ENCODE data around the gene ATP2B2. TPM values are rescaled to one million over a fixed set of nuclear protein-coding genes. Genes with fewer than 3 reads are reported as not detected.
A peak's percentile ranks its signal among the peaks of the same experiment; 100 is the strongest.
"Not testable (repeated sequence)": the region's sequence is repeated elsewhere in the genome, so short reads cannot be mapped to it uniquely, and the experiment has no call there.

Gene ATP2B2
- polyA plus RNA-seq, 2 of the 4 experiments (the other 2 are of a cell fraction) = 0.03 to 0.04 TPM

DNA sequence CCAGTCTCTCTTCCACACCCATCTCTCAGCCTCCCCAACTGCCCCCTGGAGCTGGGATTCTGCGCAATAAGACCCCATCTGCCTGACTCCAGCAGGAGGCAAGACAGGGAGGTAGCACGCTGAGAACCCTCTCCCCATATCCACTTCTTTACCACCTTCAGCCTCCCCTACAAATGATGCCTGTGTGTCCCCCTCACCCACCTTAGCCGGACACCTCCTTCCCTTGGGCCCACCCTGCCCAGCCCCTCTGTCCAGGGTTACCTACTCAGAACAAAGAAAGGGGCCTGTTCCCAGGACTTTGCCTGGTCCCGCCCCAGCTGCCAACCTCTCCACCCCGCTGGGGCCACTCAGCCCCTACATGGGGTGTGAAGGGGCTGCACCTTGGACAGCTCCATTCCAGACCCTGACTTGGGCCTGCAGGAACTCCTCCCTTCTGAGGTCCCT is 40.8 kb upstream of the ATP2B2 start:
- no peak for ATAC-seq
- ChIA-PET POLR2A (no interaction called here), CTCF (interaction anchor here (0.6 kb wide), 1 partner anchor 140 kb away, joined by 4 read pairs; no protein-coding TSS in a partner anchor)

DNA sequence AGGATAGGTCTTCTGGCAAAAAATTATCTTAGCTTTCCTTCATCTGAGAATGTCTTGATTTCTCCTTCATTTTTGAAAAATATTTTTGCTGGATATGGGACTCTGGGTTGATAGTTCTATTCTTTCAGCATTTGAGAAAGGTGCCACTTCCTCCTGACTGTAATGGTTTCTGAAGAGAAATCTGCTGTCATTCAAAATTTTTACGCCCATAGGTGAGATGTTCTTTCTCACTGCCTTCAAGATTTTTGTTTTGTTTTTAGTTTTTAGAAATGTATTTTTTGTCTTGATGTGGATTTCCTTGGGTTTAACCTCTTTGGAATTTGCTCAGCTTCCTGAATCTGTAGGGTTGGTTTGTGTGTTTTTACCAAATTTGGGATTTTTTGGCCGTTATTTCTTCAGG is 37.1 kb upstream of the ATP2B2 start:
- ATAC-seq = no peak
- Histone ChIP-seq H3K9me3 (peaks cover 21% of the 10 kb centered on the region; the same call in 2 of the 3 replicates), H3K4me3 (no peak overlapping the region), H3K27ac (no peak overlapping the region), H3K4me1 (no peaks in the 10 kb centered on the region), H3K4me2 (no peak overlapping the region)
- DNase-seq (ENCODE audit: low read depth in 1 of 2, low spot score in 1 of 2) = no peak
- 3% methylated on average over 2 of the region's 2 CpGs for WGBS (ENCODE audit: missing lambda C conversion rate)
- ChIA-PET POLR2A (no interaction called here), CTCF (no interaction called here)
- FAIRE-seq = no peak
- no peak for TF ChIP-seq EHMT2 (IDR thresholded peaks at IDR 0.05; ENCODE audit: low read depth)
- TF ChIP-seq, protein P1, sequence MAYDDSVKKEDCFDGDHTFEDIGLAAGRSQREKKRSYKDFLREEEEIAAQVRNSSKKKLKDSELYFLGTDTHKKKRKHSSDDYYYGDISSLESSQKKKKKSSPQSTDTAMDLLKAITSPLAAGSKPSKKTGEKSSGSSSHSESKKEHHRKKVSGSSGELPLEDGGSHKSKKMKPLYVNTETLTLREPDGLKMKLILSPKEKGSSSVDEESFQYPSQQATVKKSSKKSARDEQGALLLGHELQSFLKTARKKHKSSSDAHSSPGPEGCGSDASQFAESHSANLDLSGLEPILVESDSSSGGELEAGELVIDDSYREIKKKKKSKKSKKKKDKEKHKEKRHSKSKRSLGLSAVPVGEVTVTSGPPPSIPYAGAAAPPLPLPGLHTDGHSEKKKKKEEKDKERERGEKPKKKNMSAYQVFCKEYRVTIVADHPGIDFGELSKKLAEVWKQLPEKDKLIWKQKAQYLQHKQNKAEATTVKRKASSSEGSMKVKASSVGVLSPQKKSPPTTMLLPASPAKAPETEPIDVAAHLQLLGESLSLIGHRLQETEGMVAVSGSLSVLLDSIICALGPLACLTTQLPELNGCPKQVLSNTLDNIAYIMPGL (CRISPR knock-in tag; IDR thresholded peaks at IDR 0.05; ENCODE audit: borderline replicate concordance) = no peak
- TF ChIP-seq ESRRA (IDR thresholded peaks at IDR 0.05; ENCODE audit: borderline replicate concordance, low read length) = no peak
- TF ChIP-seq FOSB (CRISPR knock-in tag; IDR thresholded peaks at IDR 0.05) = no peak
- TF ChIP-seq CEBPB (IDR thresholded peaks at IDR 0.05) = no peak
- no peak for TF ChIP-seq KDM1A (IDR thresholded peaks at IDR 0.05; ENCODE audit: low read depth)
- no peak for TF ChIP-seq FOXS1 (CRISPR knock-in tag; IDR thresholded peaks at IDR 0.05)
- TF ChIP-seq MAFK (IDR thresholded peaks at IDR 0.05; ENCODE audit: partially characterized antibody) = no peak
- TF ChIP-seq ZFP36 (IDR thresholded peaks at IDR 0.05; ENCODE audit: borderline replicate concordance, partially characterized antibody) = no peak
- no peak for TF ChIP-seq NFE2L2 (conservative IDR thresholded peaks at IDR 0.05; ENCODE audit: low read length)
- TF ChIP-seq GATA3 (IDR thresholded peaks at IDR 0.05; ENCODE audit: borderline replicate concordance) = no peak

More for the DNA sequence above, 40.8 kb upstream of the ATP2B2 start:
- Histone ChIP-seq H3K27ac (no peak overlapping the region), H3K4me1 (no peaks in the 10 kb centered on the region), H3K9me3 (peaks cover 18% of the 10 kb centered on the region; the same call in 2 of the 3 replicates), H3K4me3 (no peak overlapping the region), H3K4me2 (no peak overlapping the region)
- FAIRE-seq (no peak), DNase-seq (ENCODE audit: low read depth in 1 of 2, low spot score in 1 of 2) (no peak)
- TF ChIP-seq, protein P2, sequence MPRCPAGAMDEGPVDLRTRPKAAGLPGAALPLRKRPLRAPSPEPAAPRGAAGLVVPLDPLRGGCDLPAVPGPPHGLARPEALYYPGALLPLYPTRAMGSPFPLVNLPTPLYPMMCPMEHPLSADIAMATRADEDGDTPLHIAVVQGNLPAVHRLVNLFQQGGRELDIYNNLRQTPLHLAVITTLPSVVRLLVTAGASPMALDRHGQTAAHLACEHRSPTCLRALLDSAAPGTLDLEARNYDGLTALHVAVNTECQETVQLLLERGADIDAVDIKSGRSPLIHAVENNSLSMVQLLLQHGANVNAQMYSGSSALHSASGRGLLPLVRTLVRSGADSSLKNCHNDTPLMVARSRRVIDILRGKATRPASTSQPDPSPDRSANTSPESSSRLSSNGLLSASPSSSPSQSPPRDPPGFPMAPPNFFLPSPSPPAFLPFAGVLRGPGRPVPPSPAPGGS (IDR thresholded peaks at IDR 0.05) = no peak
- TF ChIP-seq HOXB13 (CRISPR knock-in tag; IDR thresholded peaks at IDR 0.05; ENCODE audit: low read depth) (no peak), CHD4 (IDR thresholded peaks at IDR 0.05; ENCODE audit: borderline replicate concordance) (no peak), PHF8 (IDR thresholded peaks at IDR 0.05; ENCODE audit: borderline replicate concordance, low read depth) (no peak), BHLHE40 (IDR thresholded peaks at IDR 0.05; ENCODE audit: low read depth, low read length) (no peak)
- TF ChIP-seq, protein P3, sequence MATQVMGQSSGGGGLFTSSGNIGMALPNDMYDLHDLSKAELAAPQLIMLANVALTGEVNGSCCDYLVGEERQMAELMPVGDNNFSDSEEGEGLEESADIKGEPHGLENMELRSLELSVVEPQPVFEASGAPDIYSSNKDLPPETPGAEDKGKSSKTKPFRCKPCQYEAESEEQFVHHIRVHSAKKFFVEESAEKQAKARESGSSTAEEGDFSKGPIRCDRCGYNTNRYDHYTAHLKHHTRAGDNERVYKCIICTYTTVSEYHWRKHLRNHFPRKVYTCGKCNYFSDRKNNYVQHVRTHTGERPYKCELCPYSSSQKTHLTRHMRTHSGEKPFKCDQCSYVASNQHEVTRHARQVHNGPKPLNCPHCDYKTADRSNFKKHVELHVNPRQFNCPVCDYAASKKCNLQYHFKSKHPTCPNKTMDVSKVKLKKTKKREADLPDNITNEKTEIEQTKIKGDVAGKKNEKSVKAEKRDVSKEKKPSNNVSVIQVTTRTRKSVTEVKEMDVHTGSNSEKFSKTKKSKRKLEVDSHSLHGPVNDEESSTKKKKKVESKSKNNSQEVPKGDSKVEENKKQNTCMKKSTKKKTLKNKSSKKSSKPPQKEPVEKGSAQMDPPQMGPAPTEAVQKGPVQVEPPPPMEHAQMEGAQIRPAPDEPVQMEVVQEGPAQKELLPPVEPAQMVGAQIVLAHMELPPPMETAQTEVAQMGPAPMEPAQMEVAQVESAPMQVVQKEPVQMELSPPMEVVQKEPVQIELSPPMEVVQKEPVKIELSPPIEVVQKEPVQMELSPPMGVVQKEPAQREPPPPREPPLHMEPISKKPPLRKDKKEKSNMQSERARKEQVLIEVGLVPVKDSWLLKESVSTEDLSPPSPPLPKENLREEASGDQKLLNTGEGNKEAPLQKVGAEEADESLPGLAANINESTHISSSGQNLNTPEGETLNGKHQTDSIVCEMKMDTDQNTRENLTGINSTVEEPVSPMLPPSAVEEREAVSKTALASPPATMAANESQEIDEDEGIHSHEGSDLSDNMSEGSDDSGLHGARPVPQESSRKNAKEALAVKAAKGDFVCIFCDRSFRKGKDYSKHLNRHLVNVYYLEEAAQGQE (IDR thresholded peaks at IDR 0.05) = peak; percentile 20; the same call in 1 of the 2 replicates
- WGBS (ENCODE audit: missing lambda C conversion rate) = 15% methylated on average over 5 of the region's 5 CpGs

DNA sequence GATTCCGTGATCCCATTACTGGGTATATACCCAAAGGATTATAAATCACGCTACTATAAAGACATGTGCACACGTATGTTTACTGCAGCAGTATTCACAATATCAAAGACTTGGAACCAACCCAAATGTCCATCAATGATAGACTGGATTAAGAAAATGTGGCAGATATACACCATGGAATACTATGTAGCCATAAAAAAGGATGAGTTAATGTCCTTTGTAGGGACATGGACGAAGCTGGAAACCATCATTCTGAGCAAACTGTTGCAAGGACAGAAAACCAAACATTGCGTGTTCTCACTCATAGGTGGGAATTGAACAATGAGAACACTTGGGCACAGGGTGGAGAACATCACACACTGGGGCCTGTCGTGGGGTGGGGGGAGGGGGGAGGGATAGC is 35.0 kb upstream of the ATP2B2 start:
- DNase-seq (ENCODE audit: low read depth in 1 of 2, low spot score in 1 of 2); H3K27ac ChIP-seq; ATAC-seq; POLR2A ChIA-PET; FAIRE-seq; H3K4me2 ChIP-seq; H3K4me1 ChIP-seq; H3K4me3 ChIP-seq: not testable (repeated sequence)
- CTCF ChIA-PET = interaction anchor here (0.9 kb wide), 1 partner anchor 330 kb away, joined by 3 read pairs; no protein-coding TSS in a partner anchor
- H3K9me3 ChIP-seq = peaks cover 21% of the 10 kb centered on the region; the same call in 2 of the 3 replicates
- whole genome bisulfite sequencing (ENCODE audit: missing lambda C conversion rate) = 38% methylated on average over 6 of the region's 6 CpGs
